GM12801 (cell line): Measurements from ENCODE around the gene TMCC1.

Experiments
- CTCF ChIP-seq: IDR thresholded peaks from one replicate; pipeline ENCODE4 v1.5.1; 2011; ENCODE audit warnings: control low read depth; ENCODE audit not compliant: insufficient read length; ENCODE audit errors: extremely low read depth

The TMCC1 gene

DNA sequence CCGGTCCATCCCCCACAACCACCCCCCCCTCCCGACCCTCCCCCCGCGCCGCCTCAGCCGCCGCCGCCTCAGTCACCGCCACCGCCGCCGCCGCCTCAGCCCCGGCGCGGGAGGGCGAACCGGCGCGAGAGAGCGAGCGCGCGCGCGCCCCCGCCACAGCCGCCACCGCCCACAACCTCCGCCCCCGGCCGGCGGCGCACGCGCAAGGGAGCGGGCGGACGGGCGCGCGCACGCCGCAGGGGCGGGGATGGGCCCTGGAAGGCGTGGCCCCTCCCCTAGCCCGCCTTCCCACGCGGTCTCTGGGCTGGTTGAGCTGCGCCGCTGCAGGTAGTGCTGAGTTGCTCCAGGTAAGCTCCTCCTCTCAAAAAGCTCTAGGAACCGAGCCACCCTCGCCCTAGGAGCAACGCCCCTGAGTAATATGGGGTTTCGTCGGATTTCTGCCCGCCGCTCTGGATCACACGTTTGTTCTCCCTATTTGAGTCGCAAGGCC, at the start of gene TMCC1:
Gene TMCC1, minus strand, starts transcription at position 131 of the 490 bp plus-strand sequence.
- no peak for TF ChIP-seq CTCF

DNA sequence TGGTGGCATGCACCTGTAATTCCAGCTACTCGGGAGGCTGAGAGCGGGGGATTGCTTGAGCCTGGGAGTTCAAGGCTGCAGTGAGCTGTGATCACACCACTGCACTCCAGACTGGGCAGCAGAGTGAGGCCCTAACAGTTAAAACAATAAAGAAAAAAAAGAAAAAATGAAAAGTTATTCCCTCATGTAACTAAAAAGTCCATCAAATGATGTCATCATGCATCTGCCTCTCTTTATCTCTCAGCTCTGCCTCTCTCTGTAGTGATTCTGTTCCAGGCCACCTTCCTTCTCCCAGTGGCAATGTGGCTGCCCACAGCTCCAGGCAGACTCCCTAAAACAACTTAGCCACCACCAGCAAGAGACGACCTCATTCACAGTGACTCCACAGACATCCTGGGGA, 49.5 kb upstream of the TMCC1 start:
- no peak for TF ChIP-seq CTCF

GRCh38 chr3:129942296-129942695, 48.8 kb upstream of the TMCC1 start:
- TF ChIP-seq CTCF, result no peak

DNA sequence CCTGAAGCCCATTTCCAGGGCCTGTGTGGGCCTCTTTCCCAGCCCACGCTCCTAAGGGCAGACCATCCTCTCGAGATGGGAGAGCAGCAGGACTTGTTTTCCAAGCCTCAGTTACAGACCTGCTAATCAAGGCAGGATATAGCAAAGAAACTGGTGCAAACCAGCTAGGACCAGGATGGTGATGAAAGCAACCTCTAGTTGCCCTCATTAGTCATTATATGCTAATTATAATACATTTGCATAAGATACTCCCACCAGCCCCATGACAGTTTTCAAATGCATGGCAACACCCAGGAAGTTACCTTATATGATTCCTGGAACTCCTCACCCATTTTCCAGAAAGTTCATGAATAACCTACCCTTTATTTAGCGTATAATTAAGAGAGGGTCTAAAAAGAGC, 46.6 kb upstream of the TMCC1 start:
- no peak for TF ChIP-seq CTCF

DNA sequence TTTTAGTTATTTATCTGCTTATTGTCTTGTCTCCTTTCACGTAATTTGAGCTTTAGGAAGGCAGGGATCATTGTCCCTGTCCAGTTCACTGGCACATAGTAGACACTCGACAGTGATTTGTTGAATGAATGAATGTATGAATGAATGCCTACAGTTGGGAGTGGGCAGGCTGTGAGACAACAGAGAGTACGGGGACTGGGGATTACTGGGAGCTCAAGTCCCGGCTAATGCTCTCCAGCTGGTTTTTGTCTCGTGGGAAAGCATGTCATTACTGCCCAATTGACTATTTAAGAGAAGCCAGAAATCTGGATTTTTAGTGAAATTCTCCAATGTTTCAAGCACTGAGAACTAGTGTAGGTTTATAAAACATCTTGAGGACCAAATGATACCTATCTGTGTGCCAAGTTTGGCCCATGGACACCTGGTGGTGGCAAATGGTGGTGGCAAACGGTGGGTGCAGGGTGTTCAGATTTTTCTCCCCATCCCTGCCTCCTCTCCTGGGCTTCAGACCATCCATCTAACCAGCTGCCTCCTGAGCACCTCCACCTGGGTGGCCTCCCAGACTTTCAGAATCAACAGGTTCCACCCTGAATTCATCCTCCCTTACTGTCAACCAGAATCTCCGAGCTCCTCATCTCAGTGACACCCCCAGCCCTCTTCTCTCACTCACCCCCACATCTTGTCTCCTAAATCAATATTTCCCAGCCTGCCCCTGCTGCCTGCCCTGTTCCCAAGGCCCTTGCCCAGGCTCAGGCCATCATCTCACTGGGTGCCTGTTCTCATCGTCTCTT, 44.8 kb upstream of the TMCC1 start:
- TF ChIP-seq CTCF, result no peak

GRCh38 chr3:129937717-129938116, 44.2 kb upstream of the TMCC1 start:
- no peak for TF ChIP-seq CTCF

DNA sequence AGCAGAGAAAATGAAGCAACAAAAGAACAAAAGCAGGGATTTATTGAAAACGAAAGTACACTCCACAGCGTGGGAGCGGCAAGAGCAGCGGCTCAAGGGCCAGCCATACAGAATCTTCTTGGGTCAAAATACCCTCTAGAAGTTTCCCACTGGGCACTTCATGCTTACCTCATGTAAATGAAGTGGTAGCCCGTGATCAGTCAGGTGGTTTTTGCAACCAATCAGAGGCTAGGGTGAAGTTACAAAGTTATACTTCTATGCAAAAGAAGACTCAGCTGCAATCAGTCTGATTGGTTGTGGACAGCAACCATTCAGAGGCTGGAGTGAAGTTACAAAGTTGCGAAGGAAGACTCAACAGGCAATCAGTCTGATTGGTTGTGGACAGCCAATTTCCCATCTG, 43.2 kb upstream of the TMCC1 start:
- TF ChIP-seq CTCF, result no peak
